ENCODE measurements around the gene VWA8.
A peak's percentile ranks its signal among the peaks of the same experiment; 100 is the strongest.
"Not testable (repeated sequence)": the region's sequence is repeated elsewhere in the genome, so short reads cannot be mapped to it uniquely, and the experiment has no call there.

VWA8 gene

GRCh38 chr13:41803445-41803735 lies 157.5 kb downstream of the VWA8 start:
- H3K4me1 ChIP-seq (ENCODE audit: control extremely low read depth in 1 of 4, control insufficient read depth in 4 of 4, insufficient read depth in 4 of 4, low read length in 3 of 4); H3K27ac ChIP-seq (ENCODE audit: insufficient read depth in 1 of 2, low read depth in 1 of 2, low read length in 2 of 2, poor library complexity in 1 of 2, severe bottlenecking in 2 of 2); H3K27me3 ChIP-seq (replicated peaks in 2 of 5; ENCODE audit: control insufficient read depth in 4 of 5, insufficient read depth in 5 of 5, low read length in 4 of 5); CTCF ChIA-PET; H3K4me3 ChIP-seq (ENCODE audit: control insufficient read depth in 1 of 7, extremely low read depth in 1 of 7, insufficient read depth in 4 of 7, low read depth in 2 of 7, low read length in 6 of 7); DNase-seq; POLR2A ChIA-PET: not testable (repeated sequence)
- Histone ChIP-seq H3K9me3 (ENCODE audit: control extremely low read depth in 1 of 5, control insufficient read depth in 4 of 5, insufficient read depth in 2 of 5, low read depth in 1 of 5, low read length in 4 of 5) (peaks cover 0 to 19% (median 6%) of the 10 kb centered on the region in 5 experiments), H3K36me3 (ENCODE audit: control insufficient read depth in 4 of 4, insufficient read depth in 4 of 4, low read length in 3 of 4) (peaks cover 4 to 37% (median 10%) of the 10 kb centered on the region in 4 experiments)
- WGBS (ENCODE audit: insufficient coverage): 100% methylated on average over 1 of the region's 3 CpGs

- no peaks in the 10 kb centered on the region for H3K4me1 ChIP-seq (ENCODE audit: control extremely low read depth in 1 of 4, control insufficient read depth in 4 of 4, insufficient read depth in 4 of 4, low read length in 3 of 4)
- H3K27me3 ChIP-seq (replicated peaks in 2 of 5; ENCODE audit: control insufficient read depth in 4 of 5, insufficient read depth in 5 of 5, low read length in 4 of 5): no peaks in the 10 kb centered on the region
- peaks cover 4 to 34% (median 10%) of the 10 kb centered on the region in 4 experiments for H3K36me3 ChIP-seq (ENCODE audit: control insufficient read depth in 4 of 4, insufficient read depth in 4 of 4, low read length in 3 of 4)
- no peak overlapping the region for H3K27ac ChIP-seq (ENCODE audit: insufficient read depth in 1 of 2, low read depth in 1 of 2, low read length in 2 of 2, poor library complexity in 1 of 2, severe bottlenecking in 2 of 2)
- H3K4me3 ChIP-seq (ENCODE audit: control insufficient read depth in 1 of 7, extremely low read depth in 1 of 7, insufficient read depth in 4 of 7, low read depth in 2 of 7, low read length in 6 of 7): no peak overlapping the region
- CTCF ChIA-PET: interaction anchor here (0.7 kb wide), 1 partner anchor 12 kb away, joined by 3 read pairs; no protein-coding TSS in a partner anchor
- POLR2A ChIA-PET: no interaction called here
- DNase-seq: no peak
- no CpG with 5 or more reads among the region's 1 CpG for WGBS (ENCODE audit: insufficient coverage)
- peaks cover 0 to 19% (median 6%) of the 10 kb centered on the region in 5 experiments for H3K9me3 ChIP-seq (ENCODE audit: control extremely low read depth in 1 of 5, control insufficient read depth in 4 of 5, insufficient read depth in 2 of 5, low read depth in 1 of 5, low read length in 4 of 5)
Measured at GRCh38 chr13:41802684-41803444, 158.0 kb downstream of the VWA8 start.

GRCh38 chr13:41802043-41802683 lies 158.7 kb downstream of the VWA8 start:
- WGBS (ENCODE audit: insufficient coverage): 100% methylated on average over 2 of the region's 2 CpGs
- DNase-seq: no peak
- no peak overlapping the region for H3K4me3 ChIP-seq (ENCODE audit: control insufficient read depth in 1 of 7, extremely low read depth in 1 of 7, insufficient read depth in 4 of 7, low read depth in 2 of 7, low read length in 6 of 7)
- H3K4me1 ChIP-seq (ENCODE audit: control extremely low read depth in 1 of 4, control insufficient read depth in 4 of 4, insufficient read depth in 4 of 4, low read length in 3 of 4): no peaks in the 10 kb centered on the region
- ChIA-PET CTCF (interaction anchor here (0.7 kb wide), 1 partner anchor 11 kb away, joined by 3 read pairs; no protein-coding TSS in a partner anchor), POLR2A (no interaction called here)
- no peaks in the 10 kb centered on the region for H3K27me3 ChIP-seq (replicated peaks in 2 of 5; ENCODE audit: control insufficient read depth in 4 of 5, insufficient read depth in 5 of 5, low read length in 4 of 5)
- no peak overlapping the region for H3K27ac ChIP-seq (ENCODE audit: insufficient read depth in 1 of 2, low read depth in 1 of 2, low read length in 2 of 2, poor library complexity in 1 of 2, severe bottlenecking in 2 of 2)
- peaks cover 4 to 31% (median 8%) of the 10 kb centered on the region in 4 experiments for H3K36me3 ChIP-seq (ENCODE audit: control insufficient read depth in 4 of 4, insufficient read depth in 4 of 4, low read length in 3 of 4)
- H3K9me3 ChIP-seq (ENCODE audit: control extremely low read depth in 1 of 5, control insufficient read depth in 4 of 5, insufficient read depth in 2 of 5, low read depth in 1 of 5, low read length in 4 of 5): peaks cover 0 to 19% (median 6%) of the 10 kb centered on the region in 5 experiments

- DNase-seq: no peak
- H3K36me3 ChIP-seq (ENCODE audit: control insufficient read depth in 4 of 4, insufficient read depth in 4 of 4, low read length in 3 of 4): no peaks in the 10 kb centered on the region
- no peaks in the 10 kb centered on the region for H3K9me3 ChIP-seq (ENCODE audit: control extremely low read depth in 1 of 5, control insufficient read depth in 4 of 5, insufficient read depth in 2 of 5, low read depth in 1 of 5, low read length in 4 of 5)
- CTCF ChIA-PET: interaction anchor here (0.7 kb wide), 1 partner anchor 11 kb away, joined by 3 read pairs; no protein-coding TSS in a partner anchor
- no peaks in the 10 kb centered on the region for H3K27me3 ChIP-seq (replicated peaks in 2 of 5; ENCODE audit: control insufficient read depth in 4 of 5, insufficient read depth in 5 of 5, low read length in 4 of 5)
- no peak overlapping the region for H3K27ac ChIP-seq (ENCODE audit: insufficient read depth in 1 of 2, low read depth in 1 of 2, low read length in 2 of 2, poor library complexity in 1 of 2, severe bottlenecking in 2 of 2)
- POLR2A ChIA-PET: no interaction called here
- peaks cover 3 to 15% (median 9%) of the 10 kb centered on the region in 4 experiments for H3K4me1 ChIP-seq (ENCODE audit: control extremely low read depth in 1 of 4, control insufficient read depth in 4 of 4, insufficient read depth in 4 of 4, low read length in 3 of 4)
- H3K4me3 ChIP-seq (ENCODE audit: control insufficient read depth in 1 of 7, extremely low read depth in 1 of 7, insufficient read depth in 4 of 7, low read depth in 2 of 7, low read length in 6 of 7): no peak overlapping the region
Measured at GRCh38 chr13:41791056-41791455, 169.9 kb downstream of the VWA8 start.

GRCh38 chr13:41788552-41788951 lies 172.4 kb downstream of the VWA8 start:
- DNase-seq: peak; percentile 59 to 96 (median 93)
- Histone ChIP-seq H3K36me3 (ENCODE audit: control insufficient read depth in 4 of 4, insufficient read depth in 4 of 4, low read length in 3 of 4) (no peaks in the 10 kb centered on the region), H3K27me3 (replicated peaks in 2 of 5; ENCODE audit: control insufficient read depth in 4 of 5, insufficient read depth in 5 of 5, low read length in 4 of 5) (no peaks in the 10 kb centered on the region), H3K9me3 (ENCODE audit: control extremely low read depth in 1 of 5, control insufficient read depth in 4 of 5, insufficient read depth in 2 of 5, low read depth in 1 of 5, low read length in 4 of 5) (no peaks in the 10 kb centered on the region), H3K27ac (ENCODE audit: insufficient read depth in 1 of 2, low read depth in 1 of 2, low read length in 2 of 2, poor library complexity in 1 of 2, severe bottlenecking in 2 of 2) (no peak overlapping the region), H3K4me3 (ENCODE audit: control insufficient read depth in 1 of 7, extremely low read depth in 1 of 7, insufficient read depth in 4 of 7, low read depth in 2 of 7, low read length in 6 of 7) (no peak overlapping the region), H3K4me1 (ENCODE audit: control extremely low read depth in 1 of 4, control insufficient read depth in 4 of 4, insufficient read depth in 4 of 4, low read length in 3 of 4) (peaks cover 3 to 15% (median 9%) of the 10 kb centered on the region in 4 experiments)
- CTCF ChIA-PET: no interaction called here
- POLR2A ChIA-PET: interaction anchor here (1.0 kb wide), 1 partner anchor 95 kb away, joined by 4 read pairs; no protein-coding TSS in a partner anchor
- WGBS (ENCODE audit: insufficient coverage): 2% methylated on average over 4 of the region's 4 CpGs

GRCh38 chr13:41785402-41786172 lies 175.3 kb downstream of the VWA8 start:
- Histone ChIP-seq H3K27me3 (replicated peaks in 2 of 5; ENCODE audit: control insufficient read depth in 4 of 5, insufficient read depth in 5 of 5, low read length in 4 of 5) (no peaks in the 10 kb centered on the region), H3K4me1 (ENCODE audit: control extremely low read depth in 1 of 4, control insufficient read depth in 4 of 4, insufficient read depth in 4 of 4, low read length in 3 of 4) (peaks cover 3 to 15% (median 9%) of the 10 kb centered on the region in 4 experiments), H3K9me3 (ENCODE audit: control extremely low read depth in 1 of 5, control insufficient read depth in 4 of 5, insufficient read depth in 2 of 5, low read depth in 1 of 5, low read length in 4 of 5) (no peaks in the 10 kb centered on the region), H3K4me3 (ENCODE audit: control insufficient read depth in 1 of 7, extremely low read depth in 1 of 7, insufficient read depth in 4 of 7, low read depth in 2 of 7, low read length in 6 of 7) (no peak overlapping the region), H3K27ac (ENCODE audit: insufficient read depth in 1 of 2, low read depth in 1 of 2, low read length in 2 of 2, poor library complexity in 1 of 2, severe bottlenecking in 2 of 2) (no peak overlapping the region), H3K36me3 (ENCODE audit: control insufficient read depth in 4 of 4, insufficient read depth in 4 of 4, low read length in 3 of 4) (peaks cover 0 to 2% (median 0%) of the 10 kb centered on the region in 4 experiments)
- ChIA-PET POLR2A (no interaction called here), CTCF (interaction anchor here (0.7 kb wide), 1 partner anchor 46 kb away, joined by 3 read pairs; no protein-coding TSS in a partner anchor)
- WGBS (ENCODE audit: insufficient coverage): 100% methylated on average over 1 of the region's 6 CpGs
- no peak for DNase-seq

Measured in common myeloid progenitor, CD34-positive (primary cell).